Measurements from ENCODE around the gene CACNA1C. TPM values are rescaled to one million over a fixed set of nuclear protein-coding genes. Genes with fewer than 3 reads are reported as not detected.

The CACNA1C gene
- polyA plus RNA-seq, 1 of the 3 experiments (the other 2 are of a cell fraction), result 1.5 TPM

- no peaks in the 10 kb centered on the region for H3K36me3 ChIP-seq (replicated peaks in 1 of 2; ENCODE audit: control insufficient read depth in 1 of 2, insufficient read depth in 2 of 2, low read length in 1 of 2)
- peak overlapping the region; percentile 47; the same call in 1 of the 2 replicates for H3K4me2 ChIP-seq
- no peaks in the 10 kb centered on the region for H3K9me2 ChIP-seq
- H4K20me1 ChIP-seq (ENCODE audit: insufficient read depth), result no peaks in the 10 kb centered on the region
- no peak overlapping the region for H3K27ac ChIP-seq (ENCODE audit: low read depth in 2 of 2, low read length in 1 of 2)
- no peaks in the 10 kb centered on the region for H3F3A ChIP-seq (replicated peaks; ENCODE audit: insufficient read depth)
- no peak overlapping the region for H3K9ac ChIP-seq
- H3K9me3 ChIP-seq, result no peaks in the 10 kb centered on the region
- H3K4me1 ChIP-seq (ENCODE audit: control insufficient read depth in 1 of 2, insufficient read depth in 2 of 2, low read depth in 1 of 2, low read length in 1 of 2), result peaks cover 0 to 24% of the 10 kb centered on the region in 2 experiments; a peak in 1 of 4 replicates
- H3K79me2 ChIP-seq (ENCODE audit: insufficient read depth), result no peaks in the 10 kb centered on the region
- CTCF ChIA-PET, result interaction anchor here (0.6 to 5.6 kb wide), 91 partner anchors 9 to 953 kb away, joined by 3 to 62 read pairs (median 4); partner anchors contain the start of genes DCP1B and WNT5B
- no peak for TF ChIP-seq SMC3 (IDR thresholded peaks at IDR 0.05; ENCODE audit: low read depth, low read length)
- TF ChIP-seq EZH2phosphoT487 (IDR thresholded peaks at IDR 0.05; ENCODE audit: borderline replicate concordance, low read depth), result no peak
- no peak for TF ChIP-seq NRF1 (IDR thresholded peaks at IDR 0.05; ENCODE audit: low read depth, low read length)
- no peak for TF ChIP-seq SIN3A (IDR thresholded peaks at IDR 0.05; ENCODE audit: borderline replicate concordance, low read depth, low read length)
- no peak for TF ChIP-seq TEAD4 (IDR thresholded peaks at IDR 0.05; ENCODE audit: borderline replicate concordance, insufficient read depth)
- no peak for TF ChIP-seq IRF3 (IDR thresholded peaks at IDR 0.05; ENCODE audit: low read depth, low read length)
- POLR2A ChIA-PET, result no interaction called here
- H2AFZ ChIP-seq (ENCODE audit: low read depth), result no peak overlapping the region
- DNase-seq, result no peak
- whole genome bisulfite sequencing (ENCODE audit: low lambda C conversion rate), result 68% methylated on average over 9 of the region's 9 CpGs
- H3K4me3 ChIP-seq (ENCODE audit: low read depth in 2 of 2, low read length in 1 of 2), result no peak overlapping the region; a peak in 1 of 4 replicates
- H3K27me3 ChIP-seq (ENCODE audit: insufficient read depth), result no peaks in the 10 kb centered on the region
Observed at GRCh38 chr12:2582631-2583030, 529.8 kb downstream of the CACNA1C start.

GRCh38 chr12:2583091-2583497 is 530.3 kb downstream of the CACNA1C start:
- Histone ChIP-seq H3K9ac (no peak overlapping the region), H3K27me3 (ENCODE audit: insufficient read depth) (no peaks in the 10 kb centered on the region), H3K4me2 (peak overlapping the region; percentile 47; the same call in 1 of the 2 replicates), H3K9me2 (no peaks in the 10 kb centered on the region), H3K4me3 (ENCODE audit: low read depth in 2 of 2, low read length in 1 of 2) (peak overlapping the region in 1 of 2 experiments; percentile 26; a peak in 2 of 4 replicates), H3K9me3 (no peaks in the 10 kb centered on the region), H2AFZ (ENCODE audit: low read depth) (no peak overlapping the region), H3K4me1 (ENCODE audit: control insufficient read depth in 1 of 2, insufficient read depth in 2 of 2, low read depth in 1 of 2, low read length in 1 of 2) (peaks cover 0 to 24% of the 10 kb centered on the region in 2 experiments; a peak in 1 of 4 replicates), H4K20me1 (ENCODE audit: insufficient read depth) (no peaks in the 10 kb centered on the region), H3K79me2 (ENCODE audit: insufficient read depth) (no peaks in the 10 kb centered on the region), H3F3A (replicated peaks; ENCODE audit: insufficient read depth) (no peaks in the 10 kb centered on the region), H3K27ac (ENCODE audit: low read depth in 2 of 2, low read length in 1 of 2) (no peak overlapping the region), H3K36me3 (replicated peaks in 1 of 2; ENCODE audit: control insufficient read depth in 1 of 2, insufficient read depth in 2 of 2, low read length in 1 of 2) (no peaks in the 10 kb centered on the region)
- TF ChIP-seq SMC3 (IDR thresholded peaks at IDR 0.05; ENCODE audit: low read depth, low read length), result peak; percentile 86
- 0 out of 2 replicates have a peak, but pooled peaks have one; percentile 17 for TF ChIP-seq MAX (IDR thresholded peaks at IDR 0.05; ENCODE audit: low read depth)
- no peak for TF ChIP-seq RXRA (IDR thresholded peaks at IDR 0.05; ENCODE audit: borderline replicate concordance, low read depth)
- TF ChIP-seq CHD2 (IDR thresholded peaks at IDR 0.05; ENCODE audit: low read length, partially characterized antibody), result peak; percentile 15
- TF ChIP-seq IRF3 (IDR thresholded peaks at IDR 0.05; ENCODE audit: low read depth, low read length), result no peak
- TF ChIP-seq RAD21 (IDR thresholded peaks at IDR 0.05; ENCODE audit: low read length), result peak; percentile 87
- peak; percentile 76 for TF ChIP-seq CTCF (IDR thresholded peaks at IDR 0.05)
- no peak for TF ChIP-seq TAF1 (IDR thresholded peaks at IDR 0.05; ENCODE audit: borderline replicate concordance, low read depth, low read length)
- POLR2A ChIA-PET, result interaction anchor here (0.6 kb wide), 1 partner anchor 865 kb away, joined by 3 read pairs; no protein-coding TSS in a partner anchor
- DNase-seq, result peak; percentile 92
- 54% methylated on average over 2 of the region's 33 CpGs for WGBS (ENCODE audit: low lambda C conversion rate)
- CTCF ChIA-PET, result interaction anchor here (0.6 to 5.6 kb wide), 115 partner anchors 8 to 954 kb away, joined by 3 to 62 read pairs (median 4); partner anchors contain the start of genes DCP1B and WNT5B
